ENCODE results near the gene PTX4. TPM values are rescaled to one million over a fixed set of nuclear protein-coding genes. Genes with fewer than 3 reads are reported as not detected.
"Not testable (repeated sequence)": the region's sequence is repeated elsewhere in the genome, so short reads cannot be mapped to it uniquely, and the experiment has no call there.

PTX4 gene
- total RNA-seq, 1 experiment from 2014 or later, result not detected

DNA sequence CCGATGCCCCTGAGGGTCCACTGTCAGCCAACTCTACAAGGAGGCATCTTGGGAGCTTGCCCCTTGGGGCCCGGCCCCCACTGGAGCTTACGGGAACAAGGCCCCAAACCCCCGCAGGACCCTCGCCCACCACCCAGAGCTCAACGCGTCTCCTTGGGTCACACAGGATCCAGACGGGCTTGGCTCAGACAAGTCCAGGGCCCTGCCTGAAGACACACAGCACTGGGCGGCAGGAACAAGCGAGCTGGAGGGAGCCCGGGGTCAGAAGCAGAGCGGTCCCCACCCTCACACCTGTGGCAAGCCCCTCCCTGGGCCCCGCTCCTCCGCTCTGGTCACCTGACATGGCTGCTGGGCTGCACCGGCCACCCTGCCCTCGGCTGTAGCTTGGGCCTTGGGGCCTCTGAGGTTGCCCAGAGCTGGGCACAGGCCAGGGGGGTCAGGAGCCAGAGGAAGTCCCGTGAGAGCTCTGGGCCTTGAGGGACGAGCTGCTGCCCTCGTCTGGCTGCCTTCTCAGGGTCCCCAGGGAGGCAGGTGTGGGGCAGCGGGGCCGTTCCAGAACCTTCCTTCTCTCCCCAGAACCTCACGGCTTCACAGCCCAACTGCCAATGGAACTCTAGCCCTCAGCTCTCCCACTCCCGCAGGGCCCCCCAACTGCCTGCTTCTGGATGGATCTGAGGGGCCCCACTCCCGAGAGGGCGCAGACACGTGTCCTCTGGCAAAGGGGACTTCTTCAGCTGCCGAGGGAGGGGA lies 44.6 kb downstream of the PTX4 start, which contains the start of gene CCDC154:
Gene CCDC154, minus strand, starts transcription at position 577 of the 750 bp plus-strand sequence. Its CDS starts 234 bp downstream, at position 343.
- H3K9me2 ChIP-seq (replicated peaks; ENCODE audit: insufficient read depth, low read length), result no peaks in the 10 kb centered on the region
- H3K4me1 ChIP-seq (ENCODE audit: low read length), result no peaks in the 10 kb centered on the region
- H3K9ac ChIP-seq (ENCODE audit: low read length), result no peak within 1 kb of the TSS
- H4K20me1 ChIP-seq (ENCODE audit: insufficient read depth, low read depth, low read length), result no peaks in the 10 kb centered on the region
- H2AFZ ChIP-seq (ENCODE audit: low read length), result no peak within 1 kb of the TSS
- no peaks in the 10 kb centered on the region for H3K36me3 ChIP-seq (ENCODE audit: insufficient read depth, low read length)
- no peaks in the 10 kb centered on the region for H3K9me3 ChIP-seq (ENCODE audit: low read length)
- no peak within 1 kb of the TSS for H3K4me2 ChIP-seq (ENCODE audit: low read depth, low read length, poor library complexity, severe bottlenecking)
- no peak within 1 kb of the TSS for H3K4me3 ChIP-seq (ENCODE audit: low read length)
- no peak for DNase-seq
- H3K27me3 ChIP-seq (ENCODE audit: low read length), result no peaks in the 10 kb centered on the region
- no peaks in the 10 kb centered on the region for H3K79me2 ChIP-seq (ENCODE audit: low read length)
- H3K27ac ChIP-seq (ENCODE audit: low read length), result no peak within 1 kb of the TSS

DNA sequence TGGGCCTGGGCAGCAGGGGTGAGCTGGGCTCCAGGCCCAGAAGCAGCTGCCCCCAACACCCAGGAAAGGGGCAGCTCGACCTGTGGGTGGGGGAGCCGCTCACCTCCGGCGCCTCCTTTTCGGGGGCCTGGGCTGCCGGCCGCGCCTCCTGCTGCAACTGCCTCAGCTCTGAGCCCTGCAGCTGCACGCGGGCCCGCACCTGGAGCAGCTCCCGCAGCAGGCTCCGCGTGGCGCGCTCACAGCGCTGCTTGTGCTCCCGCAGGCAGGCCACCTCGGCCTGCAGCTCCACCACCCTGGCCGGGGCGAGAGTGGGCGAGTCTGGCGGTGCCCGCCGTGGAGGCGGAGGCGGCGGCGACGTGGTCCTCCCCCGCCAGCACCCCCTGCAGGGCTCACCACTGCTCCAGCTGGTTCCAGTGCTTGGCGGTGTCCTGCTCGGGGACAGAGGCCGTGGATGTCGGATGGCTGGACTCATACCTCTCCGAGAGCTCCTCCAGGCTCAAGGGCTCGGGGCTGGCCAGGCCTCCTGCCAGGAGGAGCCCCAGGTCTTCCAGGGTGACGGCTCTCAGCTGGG lies 45.3 kb downstream of the PTX4 start:
- Histone ChIP-seq H3K4me3 (ENCODE audit: low read length) (no peak overlapping the region), H3K9ac (ENCODE audit: low read length) (no peak overlapping the region), H4K20me1 (ENCODE audit: insufficient read depth, low read depth, low read length) (no peaks in the 10 kb centered on the region), H3K27ac (ENCODE audit: low read length) (no peak overlapping the region), H2AFZ (ENCODE audit: low read length) (no peak overlapping the region), H3K36me3 (ENCODE audit: insufficient read depth, low read length) (no peaks in the 10 kb centered on the region), H3K79me2 (ENCODE audit: low read length) (no peaks in the 10 kb centered on the region), H3K4me2 (ENCODE audit: low read depth, low read length, poor library complexity, severe bottlenecking) (no peak overlapping the region), H3K4me1 (ENCODE audit: low read length) (no peaks in the 10 kb centered on the region), H3K9me3 (ENCODE audit: low read length) (no peaks in the 10 kb centered on the region), H3K27me3 (ENCODE audit: low read length) (no peaks in the 10 kb centered on the region), H3K9me2 (replicated peaks; ENCODE audit: insufficient read depth, low read length) (no peaks in the 10 kb centered on the region)
- DNase-seq, result no peak

DNA sequence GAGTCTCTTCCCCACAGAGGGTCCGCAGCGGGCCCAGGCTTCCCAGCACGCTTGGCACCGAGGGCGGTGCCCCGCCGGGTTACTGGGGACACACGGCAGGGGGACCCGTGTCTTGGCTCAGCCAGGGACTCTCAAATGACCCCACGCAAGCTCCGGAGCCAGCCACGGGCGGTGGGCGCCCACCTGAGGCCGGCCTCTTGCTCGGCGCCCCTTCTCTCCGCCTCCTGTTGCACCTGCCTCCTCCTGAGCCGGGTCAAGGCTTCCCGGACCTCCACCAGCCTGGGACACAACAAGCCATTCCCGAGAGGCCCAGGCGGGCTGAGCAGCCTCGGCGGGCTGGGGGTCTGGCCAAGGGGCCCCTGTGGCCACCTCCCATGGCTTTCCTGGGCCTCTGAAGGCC lies 46.0 kb downstream of the PTX4 start:
- no peaks in the 10 kb centered on the region for H3K9me3 ChIP-seq (ENCODE audit: low read length)
- H2AFZ ChIP-seq (ENCODE audit: low read length), result no peak overlapping the region
- no peaks in the 10 kb centered on the region for H3K27me3 ChIP-seq (ENCODE audit: low read length)
- H4K20me1 ChIP-seq (ENCODE audit: insufficient read depth, low read depth, low read length), result no peaks in the 10 kb centered on the region
- H3K9ac ChIP-seq (ENCODE audit: low read length), result no peak overlapping the region
- DNase-seq, result no peak
- no peaks in the 10 kb centered on the region for H3K9me2 ChIP-seq (replicated peaks; ENCODE audit: insufficient read depth, low read length)
- no peak overlapping the region for H3K27ac ChIP-seq (ENCODE audit: low read length)
- H3K79me2 ChIP-seq (ENCODE audit: low read length), result no peaks in the 10 kb centered on the region
- H3K4me1 ChIP-seq (ENCODE audit: low read length), result no peaks in the 10 kb centered on the region
- H3K36me3 ChIP-seq (ENCODE audit: insufficient read depth, low read length), result no peaks in the 10 kb centered on the region
- H3K4me2 ChIP-seq (ENCODE audit: low read depth, low read length, poor library complexity, severe bottlenecking), result no peak overlapping the region
- no peak overlapping the region for H3K4me3 ChIP-seq (ENCODE audit: low read length)

DNA sequence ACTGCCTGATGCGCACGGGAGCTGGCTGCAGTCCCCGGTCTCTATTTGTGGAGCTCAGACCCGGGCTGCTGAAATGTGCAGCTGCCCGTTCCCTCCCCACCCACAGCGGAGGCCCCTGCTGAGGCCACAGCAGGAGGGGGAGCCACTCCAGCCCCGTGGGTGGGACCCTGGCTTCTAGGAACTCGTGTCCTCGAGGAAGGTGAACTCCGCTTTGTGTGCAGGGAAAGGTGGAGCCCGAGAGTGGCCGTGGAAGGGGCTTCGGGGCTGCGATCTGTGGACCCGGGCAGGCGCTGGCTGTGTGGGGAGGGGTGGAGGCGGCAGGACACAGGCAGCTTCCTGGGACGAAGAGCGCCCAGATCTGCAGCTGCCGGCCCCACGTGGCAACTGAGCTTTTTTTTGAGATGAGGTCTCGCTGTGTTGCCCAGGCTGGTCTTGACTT lies 47.3 kb downstream of the PTX4 start:
- Histone ChIP-seq H3K27ac (ENCODE audit: low read length) (no peak overlapping the region), H3K9ac (ENCODE audit: low read length) (no peak overlapping the region), H3K4me3 (ENCODE audit: low read length) (no peak overlapping the region), H3K4me1 (ENCODE audit: low read length) (no peaks in the 10 kb centered on the region), H2AFZ (ENCODE audit: low read length) (no peak overlapping the region), H4K20me1 (ENCODE audit: insufficient read depth, low read depth, low read length) (no peaks in the 10 kb centered on the region), H3K36me3 (ENCODE audit: insufficient read depth, low read length) (no peaks in the 10 kb centered on the region), H3K9me3 (ENCODE audit: low read length) (no peaks in the 10 kb centered on the region), H3K4me2 (ENCODE audit: low read depth, low read length, poor library complexity, severe bottlenecking) (no peak overlapping the region), H3K79me2 (ENCODE audit: low read length) (no peaks in the 10 kb centered on the region), H3K9me2 (replicated peaks; ENCODE audit: insufficient read depth, low read length) (no peaks in the 10 kb centered on the region), H3K27me3 (ENCODE audit: low read length) (no peaks in the 10 kb centered on the region)
- DNase-seq, result no peak

DNA sequence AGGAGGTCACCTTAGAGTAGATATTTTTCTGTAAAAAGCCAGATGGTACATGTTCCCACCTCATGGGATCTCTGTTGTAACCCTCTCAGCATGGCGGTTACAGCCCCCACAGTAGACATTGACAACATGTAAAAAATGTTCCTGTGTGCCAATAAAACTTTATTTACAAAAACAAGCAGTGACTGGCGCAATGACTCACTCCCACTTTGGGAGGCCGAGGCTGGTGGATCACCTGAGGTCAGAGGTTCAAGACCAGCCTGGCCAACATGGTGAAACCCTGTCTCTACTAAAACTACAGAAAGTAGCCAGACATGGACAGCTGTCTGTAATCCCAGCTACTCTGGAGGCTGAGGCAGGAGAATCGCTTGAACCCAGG lies 49.1 kb downstream of the PTX4 start:
- H3K27ac ChIP-seq (ENCODE audit: low read length); DNase-seq; H2AFZ ChIP-seq (ENCODE audit: low read length): not testable (repeated sequence)

DNA sequence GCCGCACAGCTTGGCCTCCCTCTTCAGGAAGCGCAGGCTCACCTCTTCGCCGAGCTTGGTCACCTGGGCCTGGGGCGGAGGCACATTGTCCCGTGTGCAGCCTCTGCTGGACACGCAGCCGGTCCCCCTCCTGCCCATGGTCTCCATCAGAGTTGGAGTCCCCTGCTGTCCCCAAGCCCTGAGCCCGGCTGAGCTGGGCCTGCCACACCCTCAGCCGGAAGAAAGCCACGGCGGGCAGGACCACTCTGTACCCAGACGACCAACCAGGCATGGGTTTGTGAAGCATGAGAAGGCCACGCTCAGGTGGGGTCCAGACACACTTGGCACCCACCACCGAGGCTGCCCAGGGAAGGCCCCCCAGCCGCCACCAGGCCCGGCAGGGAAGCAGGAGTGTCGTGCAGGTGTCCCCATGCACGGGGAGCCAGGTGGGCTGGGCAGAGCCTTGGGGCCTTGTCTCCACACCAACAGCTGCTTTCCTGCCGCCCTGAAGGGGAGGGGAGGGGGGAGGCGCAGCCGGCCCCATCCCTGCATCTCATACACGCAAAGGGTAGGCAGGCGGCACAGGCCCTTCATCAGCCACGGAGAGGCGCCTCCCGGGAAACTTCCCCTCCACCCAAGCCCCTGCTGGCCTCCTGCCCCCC lies 49.6 kb downstream of the PTX4 start:
- Histone ChIP-seq H3K27ac (ENCODE audit: low read length) (no peak overlapping the region), H3K4me3 (ENCODE audit: low read length) (no peak overlapping the region), H3K9me3 (ENCODE audit: low read length) (no peaks in the 10 kb centered on the region), H3K9me2 (replicated peaks; ENCODE audit: insufficient read depth, low read length) (no peaks in the 10 kb centered on the region), H3K4me2 (ENCODE audit: low read depth, low read length, poor library complexity, severe bottlenecking) (no peak overlapping the region), H3K79me2 (ENCODE audit: low read length) (no peaks in the 10 kb centered on the region), H3K27me3 (ENCODE audit: low read length) (no peaks in the 10 kb centered on the region), H3K9ac (ENCODE audit: low read length) (no peak overlapping the region), H3K36me3 (ENCODE audit: insufficient read depth, low read length) (no peaks in the 10 kb centered on the region), H3K4me1 (ENCODE audit: low read length) (no peaks in the 10 kb centered on the region), H2AFZ (ENCODE audit: low read length) (no peak overlapping the region), H4K20me1 (ENCODE audit: insufficient read depth, low read depth, low read length) (no peaks in the 10 kb centered on the region)
- DNase-seq, result no peak

More for the DNA sequence above, 49.1 kb downstream of the PTX4 start:
- not testable (repeated sequence) for H3K9ac ChIP-seq (ENCODE audit: low read length); H3K4me2 ChIP-seq (ENCODE audit: low read depth, low read length, poor library complexity, severe bottlenecking); H3K4me3 ChIP-seq (ENCODE audit: low read length); H3K27me3 ChIP-seq (ENCODE audit: low read length); H3K4me1 ChIP-seq (ENCODE audit: low read length); H3K79me2 ChIP-seq (ENCODE audit: low read length); H3K36me3 ChIP-seq (ENCODE audit: insufficient read depth, low read length); H4K20me1 ChIP-seq (ENCODE audit: insufficient read depth, low read depth, low read length); H3K9me2 ChIP-seq (replicated peaks; ENCODE audit: insufficient read depth, low read length); H3K9me3 ChIP-seq (ENCODE audit: low read length)

DNA sequence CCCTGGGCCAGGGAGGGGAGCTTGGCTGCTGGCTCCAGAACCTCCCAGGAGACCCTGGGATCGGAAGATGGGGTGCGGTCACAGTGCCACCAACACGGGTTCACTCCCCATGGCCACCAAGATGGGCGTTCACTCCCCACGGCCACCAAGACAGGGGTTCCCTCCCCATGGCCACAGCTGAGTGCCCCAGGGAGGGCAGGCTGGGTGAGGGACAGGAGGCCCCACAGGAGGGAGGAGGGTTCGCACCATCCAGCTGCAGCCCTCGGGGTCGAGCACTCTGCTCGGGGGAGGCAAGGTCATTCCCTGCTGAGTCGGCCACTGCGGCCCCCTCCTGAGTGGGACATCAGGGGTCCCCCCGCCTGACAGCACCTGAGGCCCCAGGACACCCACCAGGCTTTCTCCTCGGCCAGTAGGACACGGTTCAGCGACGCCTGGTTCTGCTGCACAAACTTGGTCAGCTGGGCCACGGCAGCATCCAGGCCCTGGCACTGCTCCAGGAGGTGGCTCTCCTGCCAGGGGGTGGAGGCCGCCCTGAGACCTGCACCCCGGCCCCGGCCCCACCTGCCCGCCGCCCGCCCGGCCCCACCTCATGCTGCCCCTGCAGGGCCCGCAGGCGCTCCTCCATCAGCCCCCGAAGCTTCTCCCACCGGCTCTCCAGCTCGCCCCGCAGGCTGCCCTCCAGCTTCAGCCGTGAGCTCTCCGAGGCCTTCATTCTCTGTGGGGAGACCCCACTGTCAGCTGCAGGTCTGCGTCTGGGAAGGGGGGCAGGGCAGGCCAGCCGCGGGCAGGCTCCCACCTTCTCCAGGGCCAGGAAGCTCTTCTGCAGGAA lies 50.3 kb downstream of the PTX4 start:
- H3K4me1 ChIP-seq (ENCODE audit: low read length), result no peaks in the 10 kb centered on the region
- H3K27ac ChIP-seq (ENCODE audit: low read length), result no peak overlapping the region
- no peaks in the 10 kb centered on the region for H3K9me2 ChIP-seq (replicated peaks; ENCODE audit: insufficient read depth, low read length)
- no peaks in the 10 kb centered on the region for H4K20me1 ChIP-seq (ENCODE audit: insufficient read depth, low read depth, low read length)
- no peaks in the 10 kb centered on the region for H3K79me2 ChIP-seq (ENCODE audit: low read length)
- H3K4me3 ChIP-seq (ENCODE audit: low read length), result no peak overlapping the region
- DNase-seq, result no peak
- no peak overlapping the region for H3K9ac ChIP-seq (ENCODE audit: low read length)
- H3K36me3 ChIP-seq (ENCODE audit: insufficient read depth, low read length), result no peaks in the 10 kb centered on the region
- no peak overlapping the region for H3K4me2 ChIP-seq (ENCODE audit: low read depth, low read length, poor library complexity, severe bottlenecking)
- no peaks in the 10 kb centered on the region for H3K9me3 ChIP-seq (ENCODE audit: low read length)
- H2AFZ ChIP-seq (ENCODE audit: low read length), result no peak overlapping the region
- H3K27me3 ChIP-seq (ENCODE audit: low read length), result no peaks in the 10 kb centered on the region

DNA sequence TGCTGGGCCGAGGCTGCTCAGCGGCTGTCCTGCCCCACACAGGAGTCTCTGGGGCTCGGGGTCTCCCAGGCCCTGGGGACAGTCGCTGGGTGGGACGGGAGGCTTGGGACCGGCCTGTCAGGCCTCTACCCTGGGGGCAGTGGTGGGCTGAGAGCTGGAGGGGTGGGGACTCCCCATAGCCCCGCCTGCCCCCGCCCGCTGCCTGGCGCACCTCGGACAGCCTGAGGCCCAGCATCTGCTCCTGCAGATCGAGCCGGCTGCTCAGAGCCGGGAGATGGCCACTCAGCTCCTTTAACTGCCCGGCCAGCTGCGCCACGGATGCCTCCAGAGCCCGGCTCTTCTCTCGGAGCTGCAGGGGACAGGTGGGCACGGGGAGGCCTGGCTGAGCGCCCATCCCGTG lies 51.1 kb downstream of the PTX4 start:
- H3K4me3 ChIP-seq (ENCODE audit: low read length), result no peak overlapping the region
- no peaks in the 10 kb centered on the region for H4K20me1 ChIP-seq (ENCODE audit: insufficient read depth, low read depth, low read length)
- no peaks in the 10 kb centered on the region for H3K4me1 ChIP-seq (ENCODE audit: low read length)
- no peaks in the 10 kb centered on the region for H3K9me2 ChIP-seq (replicated peaks; ENCODE audit: insufficient read depth, low read length)
- no peaks in the 10 kb centered on the region for H3K36me3 ChIP-seq (ENCODE audit: insufficient read depth, low read length)
- no peak for DNase-seq
- H2AFZ ChIP-seq (ENCODE audit: low read length), result no peak overlapping the region
- H3K27ac ChIP-seq (ENCODE audit: low read length), result no peak overlapping the region
- no peak overlapping the region for H3K4me2 ChIP-seq (ENCODE audit: low read depth, low read length, poor library complexity, severe bottlenecking)
- no peaks in the 10 kb centered on the region for H3K27me3 ChIP-seq (ENCODE audit: low read length)
- H3K9ac ChIP-seq (ENCODE audit: low read length), result no peak overlapping the region
- H3K9me3 ChIP-seq (ENCODE audit: low read length), result no peaks in the 10 kb centered on the region
- H3K79me2 ChIP-seq (ENCODE audit: low read length), result no peaks in the 10 kb centered on the region
